ENCODE measurements around the gene RBM18. TPM values are rescaled to one million over a fixed set of nuclear protein-coding genes. Genes with fewer than 3 reads are reported as not detected.
A peak's percentile ranks its signal among the peaks of the same experiment; 100 is the strongest.

The RBM18 gene, protein sequence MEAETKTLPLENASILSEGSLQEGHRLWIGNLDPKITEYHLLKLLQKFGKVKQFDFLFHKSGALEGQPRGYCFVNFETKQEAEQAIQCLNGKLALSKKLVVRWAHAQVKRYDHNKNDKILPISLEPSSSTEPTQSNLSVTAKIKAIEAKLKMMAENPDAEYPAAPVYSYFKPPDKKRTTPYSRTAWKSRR
- total RNA-seq, result 10 to 100 TPM; 21.5 TPM

- intact Hi-C loops (cut with DNase I), result no loop called here
These were observed at the start of gene RBM18, which contains the start of gene MRRF for GRCh38 chr9:122264360-122265148. RBM18 (minus strand) TSS chr9:122264840; CDS start chr9:122261492, 3,348 bp downstream. MRRF (plus strand) TSS chr9:122264882; CDS start chr9:122270892, 6,010 bp downstream.

DNA sequence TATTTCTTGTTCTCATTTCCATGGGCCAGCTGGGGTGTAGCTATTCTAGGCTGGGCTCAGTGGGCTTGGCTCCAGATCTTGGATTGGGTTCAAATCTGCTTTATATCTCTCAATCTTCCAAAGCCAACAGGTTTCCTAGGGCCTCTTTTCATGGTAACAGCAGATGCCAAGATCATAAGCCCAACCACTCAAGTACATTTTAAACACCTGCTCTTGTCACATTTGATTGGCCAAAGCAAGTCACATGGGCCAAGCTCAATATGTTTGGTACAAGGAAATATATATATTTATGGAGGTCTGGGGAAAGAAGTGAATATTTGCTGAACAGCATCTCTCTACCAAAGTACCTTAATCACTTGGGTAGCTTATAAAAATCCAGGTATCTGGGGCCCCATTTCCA, 49.5 kb upstream of the RBM18 start:
- intact Hi-C loops (cut with DNase I), result no loop called here
- Histone ChIP-seq H3K9ac (ENCODE audit: low read depth in 2 of 2, low read length in 2 of 2) (no peak overlapping the region), H3K36me3 (peaks cover 3% of the 10 kb centered on the region), H3K4me3 (no peak overlapping the region), H3K4me1 (no peaks in the 10 kb centered on the region), H3K27me3 (no peaks in the 10 kb centered on the region), H3K9me3 (no peaks in the 10 kb centered on the region), H3K27ac (no peak overlapping the region)
- TF ChIP-seq, protein P1, sequence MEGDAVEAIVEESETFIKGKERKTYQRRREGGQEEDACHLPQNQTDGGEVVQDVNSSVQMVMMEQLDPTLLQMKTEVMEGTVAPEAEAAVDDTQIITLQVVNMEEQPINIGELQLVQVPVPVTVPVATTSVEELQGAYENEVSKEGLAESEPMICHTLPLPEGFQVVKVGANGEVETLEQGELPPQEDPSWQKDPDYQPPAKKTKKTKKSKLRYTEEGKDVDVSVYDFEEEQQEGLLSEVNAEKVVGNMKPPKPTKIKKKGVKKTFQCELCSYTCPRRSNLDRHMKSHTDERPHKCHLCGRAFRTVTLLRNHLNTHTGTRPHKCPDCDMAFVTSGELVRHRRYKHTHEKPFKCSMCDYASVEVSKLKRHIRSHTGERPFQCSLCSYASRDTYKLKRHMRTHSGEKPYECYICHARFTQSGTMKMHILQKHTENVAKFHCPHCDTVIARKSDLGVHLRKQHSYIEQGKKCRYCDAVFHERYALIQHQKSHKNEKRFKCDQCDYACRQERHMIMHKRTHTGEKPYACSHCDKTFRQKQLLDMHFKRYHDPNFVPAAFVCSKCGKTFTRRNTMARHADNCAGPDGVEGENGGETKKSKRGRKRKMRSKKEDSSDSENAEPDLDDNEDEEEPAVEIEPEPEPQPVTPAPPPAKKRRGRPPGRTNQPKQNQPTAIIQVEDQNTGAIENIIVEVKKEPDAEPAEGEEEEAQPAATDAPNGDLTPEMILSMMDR (IDR thresholded peaks at IDR 0.05), result no peak
- DNase-seq, result no peak

More at GRCh38 chr9:122264360-122265148, at the start of gene RBM18, which contains the start of gene MRRF:
- TF ChIP-seq, protein P1 (IDR thresholded peaks at IDR 0.05), result no peak
- Histone ChIP-seq H3K9me3 (no peaks in the 10 kb centered on the region), H3K4me1 (no peaks in the 10 kb centered on the region), H3K4me3 (peak within 1 kb of the TSS; percentile 66), H3K27me3 (no peaks in the 10 kb centered on the region), H3K36me3 (peaks cover 6% of the 10 kb centered on the region), H3K27ac (peak within 1 kb of the TSS; percentile 82), H3K9ac (ENCODE audit: low read depth in 2 of 2, low read length in 2 of 2) (peak within 1 kb of the TSS; percentile 88 to 96)
- DNase-seq, result peak; percentile 89

GRCh38 chr9:122309861-122310260, 45.2 kb upstream of the RBM18 start:
- no peak overlapping the region for H3K9ac ChIP-seq (ENCODE audit: low read depth in 2 of 2, low read length in 2 of 2)
- H3K36me3 ChIP-seq, result peaks cover 3% of the 10 kb centered on the region
- H3K27me3 ChIP-seq, result no peaks in the 10 kb centered on the region
- intact Hi-C loops (cut with DNase I), result no loop called here
- TF ChIP-seq, protein P1 (IDR thresholded peaks at IDR 0.05), result no peak
- H3K27ac ChIP-seq, result no peak overlapping the region
- H3K4me3 ChIP-seq, result no peak overlapping the region
- no peaks in the 10 kb centered on the region for H3K9me3 ChIP-seq
- no peak for DNase-seq
- no peaks in the 10 kb centered on the region for H3K4me1 ChIP-seq

GRCh38 chr9:122307925-122308324, 43.3 kb upstream of the RBM18 start:
- no peak overlapping the region for H3K4me3 ChIP-seq
- no peaks in the 10 kb centered on the region for H3K36me3 ChIP-seq
- intact Hi-C loops (cut with DNase I), result no loop called here
- TF ChIP-seq, protein P1 (IDR thresholded peaks at IDR 0.05), result no peak
- no peak overlapping the region for H3K9ac ChIP-seq (ENCODE audit: low read depth in 2 of 2, low read length in 2 of 2)
- no peaks in the 10 kb centered on the region for H3K9me3 ChIP-seq
- DNase-seq, result no peak
- no peak overlapping the region for H3K27ac ChIP-seq
- H3K4me1 ChIP-seq, result no peaks in the 10 kb centered on the region
- H3K27me3 ChIP-seq, result no peaks in the 10 kb centered on the region

DNA sequence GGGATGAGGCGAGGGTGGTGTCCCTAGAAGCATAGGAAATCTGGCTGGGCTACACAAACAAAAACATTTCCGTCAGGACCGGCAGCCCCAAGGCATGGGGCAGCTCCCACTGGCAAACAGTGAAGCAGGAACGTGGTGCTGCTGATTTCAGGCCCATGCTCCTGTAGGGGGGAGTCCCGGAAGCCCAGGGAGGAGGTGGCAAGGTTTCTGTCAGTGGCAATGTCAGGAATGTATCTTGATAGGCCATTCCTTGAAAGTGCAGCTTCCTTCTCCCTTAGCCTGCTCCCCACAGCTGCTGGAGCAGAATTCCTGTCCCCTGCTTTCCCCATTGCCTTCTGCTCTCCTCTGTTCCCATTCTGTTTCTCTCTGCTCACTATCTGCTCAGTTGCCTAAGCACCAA, 42.4 kb upstream of the RBM18 start:
- H3K4me3 ChIP-seq, result no peak overlapping the region
- H3K9me3 ChIP-seq, result no peaks in the 10 kb centered on the region
- no peak for DNase-seq
- H3K4me1 ChIP-seq, result no peaks in the 10 kb centered on the region
- intact Hi-C loops (cut with DNase I), result no loop called here
- H3K9ac ChIP-seq (ENCODE audit: low read depth in 2 of 2, low read length in 2 of 2), result no peak overlapping the region
- H3K27me3 ChIP-seq, result no peaks in the 10 kb centered on the region
- TF ChIP-seq, protein P1 (IDR thresholded peaks at IDR 0.05), result no peak
- H3K36me3 ChIP-seq, result no peaks in the 10 kb centered on the region
- H3K27ac ChIP-seq, result no peak overlapping the region

Measured in colonic mucosa (tissue), 4 donors.